ENCODE results near the gene CEP152. TPM values are rescaled to one million over a fixed set of nuclear protein-coding genes. Genes with fewer than 3 reads are reported as not detected.

The CEP152 gene
- total RNA-seq, 1 experiment from 2014 or later: 24.6 TPM

- H3F3A ChIP-seq (ENCODE audit: insufficient read depth, low read depth): no peaks in the 10 kb centered on the region
- CTCF ChIA-PET: no interaction called here
- TF ChIP-seq EZH2 (IDR thresholded peaks at IDR 0.05; ENCODE audit: low read depth): no peak
- TF ChIP-seq CTCF (conservative IDR thresholded peaks at IDR 0.05): no peak
- no peak overlapping the region for H3K4me3 ChIP-seq
- H3K79me2 ChIP-seq (ENCODE audit: low read depth): no peaks in the 10 kb centered on the region
- H3K27me3 ChIP-seq (ENCODE audit: insufficient read depth, low read depth): no peaks in the 10 kb centered on the region
- H3K9me2 ChIP-seq (ENCODE audit: insufficient read depth): no peaks in the 10 kb centered on the region
- H3K4me1 ChIP-seq (replicated peaks; ENCODE audit: insufficient read depth): 0 out of 2 replicates have a peak, but pooled peaks cover 4% of the 10 kb centered on the region
- H3K36me3 ChIP-seq (ENCODE audit: low read depth): no peaks in the 10 kb centered on the region
- H4K20me1 ChIP-seq (ENCODE audit: insufficient read depth): no peaks in the 10 kb centered on the region
- no TSS peak for BruUV-seq (replicated peaks)
- intact Hi-C loops (cut with micrococcal nuclease; ENCODE audit: unreplicated experiment): no loop called here
- DNase-seq: no peak
- no peaks in the 10 kb centered on the region for H3K9me3 ChIP-seq (ENCODE audit: insufficient read depth, low read depth)
- H3K4me2 ChIP-seq: no peak overlapping the region
- POLR2A ChIA-PET (ENCODE audit: unreplicated experiment): no interaction called here
- no peak overlapping the region for H3K27ac ChIP-seq
- no peak overlapping the region for H2AFZ ChIP-seq
These were observed 41.1 kb upstream of the CEP152 start for GRCh38 chr15:48851956-48852355.

- ChIA-PET CTCF (no interaction called here), POLR2A (ENCODE audit: unreplicated experiment) (no interaction called here)
- H3K9me3 ChIP-seq (ENCODE audit: insufficient read depth, low read depth): no peaks in the 10 kb centered on the region
- H4K20me1 ChIP-seq (ENCODE audit: insufficient read depth): no peaks in the 10 kb centered on the region
- no peaks in the 10 kb centered on the region for H3K79me2 ChIP-seq (ENCODE audit: low read depth)
- no peak for TF ChIP-seq CTCF (conservative IDR thresholded peaks at IDR 0.05)
- H3K4me2 ChIP-seq: no peak overlapping the region
- intact Hi-C loops (cut with micrococcal nuclease; ENCODE audit: unreplicated experiment): no loop called here
- H2AFZ ChIP-seq: no peak overlapping the region
- no peaks in the 10 kb centered on the region for H3K36me3 ChIP-seq (ENCODE audit: low read depth)
- no peak for DNase-seq
- no peaks in the 10 kb centered on the region for H3F3A ChIP-seq (ENCODE audit: insufficient read depth, low read depth)
- H3K4me3 ChIP-seq: no peak overlapping the region
- no peak overlapping the region for H3K27ac ChIP-seq
- H3K9me2 ChIP-seq (ENCODE audit: insufficient read depth): no peaks in the 10 kb centered on the region
- H3K27me3 ChIP-seq (ENCODE audit: insufficient read depth, low read depth): no peaks in the 10 kb centered on the region
- BruUV-seq (replicated peaks): no TSS peak
- 0 out of 2 replicates have a peak, but pooled peaks cover under 1% of the 10 kb centered on the region for H3K4me1 ChIP-seq (replicated peaks; ENCODE audit: insufficient read depth)
These were observed 39.8 kb upstream of the CEP152 start for GRCh38 chr15:48850648-48851047.

- no peaks in the 10 kb centered on the region for H3K4me1 ChIP-seq (replicated peaks; ENCODE audit: insufficient read depth)
- CTCF ChIA-PET: no interaction called here
- no peaks in the 10 kb centered on the region for H3K79me2 ChIP-seq (ENCODE audit: low read depth)
- intact Hi-C loops (cut with micrococcal nuclease; ENCODE audit: unreplicated experiment): no loop called here
- H3K9me2 ChIP-seq (ENCODE audit: insufficient read depth): no peaks in the 10 kb centered on the region
- no peaks in the 10 kb centered on the region for H3K27me3 ChIP-seq (ENCODE audit: insufficient read depth, low read depth)
- H2AFZ ChIP-seq: no peak overlapping the region
- DNase-seq: no peak
- no peak overlapping the region for H3K4me3 ChIP-seq
- no peaks in the 10 kb centered on the region for H4K20me1 ChIP-seq (ENCODE audit: insufficient read depth)
- POLR2A ChIA-PET (ENCODE audit: unreplicated experiment): no interaction called here
- no peaks in the 10 kb centered on the region for H3F3A ChIP-seq (ENCODE audit: insufficient read depth, low read depth)
- TF ChIP-seq EZH2 (IDR thresholded peaks at IDR 0.05; ENCODE audit: low read depth): no peak
- TF ChIP-seq CTCF (conservative IDR thresholded peaks at IDR 0.05): no peak
- H3K27ac ChIP-seq: no peak overlapping the region
- BruUV-seq (replicated peaks): no TSS peak
- H3K4me2 ChIP-seq: no peak overlapping the region
- no peaks in the 10 kb centered on the region for H3K9me3 ChIP-seq (ENCODE audit: insufficient read depth, low read depth)
- no peaks in the 10 kb centered on the region for H3K36me3 ChIP-seq (ENCODE audit: low read depth)
These were observed 34.3 kb upstream of the CEP152 start for GRCh38 chr15:48845123-48845522.

Data from PC-9 (cell line).